ENCODE results near the gene ABL1.
"Not testable (repeated sequence)": the region's sequence is repeated elsewhere in the genome, so short reads cannot be mapped to it uniquely, and the experiment has no call there.

Gene ABL1

DNA sequence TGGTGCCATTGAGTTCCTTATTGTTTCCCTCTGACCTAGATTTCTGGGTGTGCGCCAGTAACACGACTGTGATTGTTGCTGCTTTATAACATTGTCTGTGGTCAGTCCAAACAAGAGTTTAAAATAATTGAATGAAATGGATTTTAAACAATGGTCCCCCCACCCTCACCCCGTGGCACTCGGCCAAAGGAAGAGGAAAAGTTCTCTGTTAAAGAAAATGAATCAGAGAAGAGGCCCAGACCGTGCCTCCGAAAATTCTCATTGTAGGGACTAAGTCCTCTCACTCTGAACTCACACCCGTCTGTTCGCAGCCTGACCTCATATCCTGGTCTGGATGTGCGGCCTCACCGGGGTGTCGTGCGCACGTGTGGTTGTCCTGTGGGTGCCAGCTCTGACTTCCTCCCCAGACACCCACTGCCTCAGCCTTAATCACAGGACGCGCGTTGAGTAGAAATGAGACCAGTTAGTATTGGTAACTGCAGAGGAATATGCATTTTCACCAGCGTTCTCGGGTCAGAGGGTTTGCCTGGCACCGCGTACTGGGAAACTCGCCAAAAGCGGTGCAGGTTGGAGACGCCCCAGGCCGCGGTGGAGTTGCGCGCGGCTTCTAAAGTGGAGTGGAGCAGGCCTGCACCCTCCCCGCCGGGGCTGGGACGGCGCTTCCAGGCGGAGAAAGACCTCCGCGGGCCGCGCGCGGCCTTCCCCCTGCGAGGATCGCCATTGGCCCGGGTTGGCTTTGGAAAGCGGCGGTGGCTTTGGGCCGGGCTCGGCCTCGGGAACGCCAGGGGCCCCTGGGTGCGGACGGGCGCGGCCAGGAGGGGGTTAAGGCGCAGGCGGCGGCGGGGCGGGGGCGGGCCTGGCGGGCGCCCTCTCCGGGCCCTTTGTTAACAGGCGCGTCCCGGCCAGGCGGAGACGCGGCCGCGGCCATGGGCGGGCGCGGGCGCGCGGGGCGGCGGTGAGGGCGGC is at the start of gene ABL1:
Gene ABL1, plus strand, starts transcription at position 884 of the 966 bp plus-strand sequence. CDS start 193 bp downstream, outside the sequence.
- peak; percentile 25 to 54 for DNase-seq (ENCODE audit: extremely low read depth in 1 of 2, low read depth in 1 of 2)

GRCh38 chr9:130785940-130786508 is 49.0 kb upstream of the ABL1 start:
- no peak for DNase-seq (ENCODE audit: extremely low read depth in 1 of 2, low read depth in 1 of 2)

DNA sequence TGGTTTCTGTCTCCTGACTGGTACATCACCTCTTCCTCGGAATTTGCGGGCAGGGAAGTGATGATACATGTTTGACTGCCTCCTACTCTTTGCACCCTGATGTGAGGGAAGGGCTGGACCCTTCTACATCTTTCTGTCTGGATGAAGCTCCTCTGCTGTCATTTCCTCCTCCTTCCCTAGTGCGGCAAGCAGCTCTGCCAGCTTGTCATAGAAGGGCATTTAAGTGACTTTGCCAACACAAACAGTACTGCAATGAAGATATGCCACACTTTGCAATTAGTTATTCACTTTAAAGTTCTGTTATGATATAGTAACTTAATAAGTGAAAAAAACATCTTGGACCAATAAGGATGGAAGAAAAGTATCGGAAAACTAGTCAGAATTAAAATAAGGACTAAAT is 48.5 kb upstream of the ABL1 start:
- no peak for DNase-seq (ENCODE audit: extremely low read depth in 1 of 2, low read depth in 1 of 2)

DNA sequence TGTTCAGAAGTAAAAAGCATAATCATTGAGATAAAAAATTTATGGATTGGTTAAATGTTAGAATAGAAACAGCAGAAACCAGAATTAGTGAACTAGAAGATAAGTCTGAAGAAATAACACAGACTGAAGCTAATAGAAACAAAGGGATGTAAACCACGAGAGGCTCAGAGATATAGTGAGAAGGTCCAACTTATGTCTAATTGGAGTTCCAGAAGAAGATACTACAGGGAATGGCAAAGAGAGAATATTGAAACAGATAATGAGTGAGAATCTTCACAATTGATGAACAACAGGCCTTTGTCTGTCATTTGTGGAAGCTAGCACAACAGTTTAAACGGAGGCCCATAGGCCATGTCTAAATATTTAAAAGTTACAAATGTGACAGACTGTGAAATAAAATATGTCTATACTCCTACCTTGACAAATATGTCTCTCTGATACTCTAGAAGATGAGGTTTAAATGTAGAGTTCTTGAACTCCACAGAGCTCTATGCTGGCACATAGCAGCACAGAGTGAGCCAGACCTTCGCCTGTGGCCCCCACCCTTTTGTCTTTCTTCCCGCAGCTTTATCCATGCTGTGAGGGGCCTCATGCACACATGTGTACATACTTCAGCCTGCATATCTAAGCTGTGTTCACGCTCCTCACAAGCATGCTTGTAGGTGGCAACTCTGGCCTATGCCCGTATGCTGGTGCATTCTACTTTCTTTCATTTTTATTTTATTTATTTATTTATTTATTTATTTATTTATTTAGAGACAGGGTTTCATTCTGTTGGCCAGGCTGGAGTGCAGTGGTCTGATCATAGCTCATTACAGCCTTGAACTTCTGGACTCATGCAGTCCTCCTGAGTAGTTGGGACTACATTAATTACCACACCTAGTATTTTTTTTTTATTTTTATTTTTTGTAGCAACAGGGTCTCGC is 45.0 kb upstream of the ABL1 start:
- DNase-seq (ENCODE audit: extremely low read depth in 1 of 2, low read depth in 1 of 2), result no peak

DNA sequence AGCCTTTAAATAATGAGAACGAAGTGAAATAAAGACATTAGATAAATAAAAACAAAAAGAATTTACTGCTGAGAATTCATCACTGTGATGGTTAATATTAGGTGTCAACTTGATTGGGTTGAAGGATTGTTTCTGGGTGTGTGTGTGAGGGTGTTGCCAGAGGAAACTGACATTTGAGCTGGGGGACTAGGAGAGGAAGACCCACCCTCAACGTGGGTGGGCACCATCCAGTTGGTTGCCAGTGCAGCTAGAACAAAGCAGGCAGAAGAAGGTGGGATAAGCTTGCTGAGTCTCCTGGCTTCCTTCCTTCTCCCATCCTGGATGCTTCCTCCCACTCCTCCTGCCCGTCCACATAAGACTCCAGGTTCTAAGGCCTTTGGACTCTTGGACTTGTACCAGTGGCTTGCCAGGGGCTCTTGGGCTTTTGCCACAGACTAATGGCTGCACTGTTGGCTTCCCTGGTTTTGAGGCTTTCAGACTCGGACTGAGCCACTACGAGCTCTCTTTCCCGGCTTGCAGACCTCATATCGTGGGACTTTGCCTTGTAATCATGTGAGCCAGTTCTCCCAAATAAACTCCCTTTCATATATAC is 43.7 kb upstream of the ABL1 start:
- no peak for DNase-seq (ENCODE audit: extremely low read depth in 1 of 2, low read depth in 1 of 2)

- no peak for DNase-seq (ENCODE audit: extremely low read depth in 1 of 2, low read depth in 1 of 2)
Observed at GRCh38 chr9:130793589-130793988, 41.5 kb upstream of the ABL1 start.

GRCh38 chr9:130794021-130794420 is 41.0 kb upstream of the ABL1 start:
- DNase-seq (ENCODE audit: extremely low read depth in 1 of 2, low read depth in 1 of 2), result not testable (repeated sequence)

GRCh38 chr9:130794423-130794822 is 40.6 kb upstream of the ABL1 start:
- not testable (repeated sequence) for DNase-seq (ENCODE audit: extremely low read depth in 1 of 2, low read depth in 1 of 2)

DNA sequence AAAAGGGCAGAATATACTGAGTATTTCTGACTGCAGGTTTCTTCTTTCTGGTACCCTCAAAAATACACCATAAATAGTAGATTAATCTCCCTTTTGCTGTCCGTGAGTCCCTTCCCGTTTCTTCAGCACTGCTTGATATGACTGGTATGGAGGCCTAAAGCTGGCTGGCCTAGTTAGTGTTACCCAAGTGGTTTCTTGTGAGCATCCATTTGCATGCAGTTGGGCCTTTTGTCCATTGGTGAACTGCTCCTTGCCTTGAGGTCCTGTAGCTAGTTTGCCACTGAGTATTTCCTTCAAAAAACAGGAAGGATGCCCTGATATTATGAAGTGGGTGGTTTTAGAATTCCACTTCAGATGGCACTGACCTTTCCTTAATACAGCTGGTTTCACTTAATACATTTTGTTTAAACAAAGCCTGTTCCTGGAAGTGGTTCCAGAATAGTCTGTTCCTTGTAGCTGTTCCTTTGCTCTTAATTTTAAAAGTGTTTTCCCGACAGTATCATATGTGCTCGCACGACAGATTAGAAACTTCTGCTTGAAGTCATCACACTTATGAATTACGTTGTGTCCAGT is 40.0 kb upstream of the ABL1 start:
- no peak for DNase-seq (ENCODE audit: extremely low read depth in 1 of 2, low read depth in 1 of 2)

DNA sequence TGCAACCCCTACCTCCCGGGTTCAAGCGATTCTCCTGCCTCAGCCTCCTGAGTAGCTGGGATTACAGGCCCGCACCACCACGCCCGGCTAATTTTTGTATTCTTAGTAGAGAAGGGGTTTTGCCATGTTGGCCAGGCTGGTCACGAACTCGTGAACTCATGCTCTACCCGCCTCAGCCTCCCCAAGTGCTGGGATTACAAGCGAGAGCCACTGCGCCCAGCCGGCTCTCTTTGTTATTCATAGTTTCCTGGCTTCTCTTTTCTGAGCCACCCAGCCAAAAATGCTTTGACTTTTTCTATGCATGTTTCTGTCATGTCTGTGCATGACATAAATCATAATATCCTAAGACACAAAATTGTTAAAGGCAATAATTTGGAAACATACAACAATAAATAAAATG is 31.9 kb upstream of the ABL1 start:
- not testable (repeated sequence) for DNase-seq (ENCODE audit: extremely low read depth in 1 of 2, low read depth in 1 of 2)

DNA sequence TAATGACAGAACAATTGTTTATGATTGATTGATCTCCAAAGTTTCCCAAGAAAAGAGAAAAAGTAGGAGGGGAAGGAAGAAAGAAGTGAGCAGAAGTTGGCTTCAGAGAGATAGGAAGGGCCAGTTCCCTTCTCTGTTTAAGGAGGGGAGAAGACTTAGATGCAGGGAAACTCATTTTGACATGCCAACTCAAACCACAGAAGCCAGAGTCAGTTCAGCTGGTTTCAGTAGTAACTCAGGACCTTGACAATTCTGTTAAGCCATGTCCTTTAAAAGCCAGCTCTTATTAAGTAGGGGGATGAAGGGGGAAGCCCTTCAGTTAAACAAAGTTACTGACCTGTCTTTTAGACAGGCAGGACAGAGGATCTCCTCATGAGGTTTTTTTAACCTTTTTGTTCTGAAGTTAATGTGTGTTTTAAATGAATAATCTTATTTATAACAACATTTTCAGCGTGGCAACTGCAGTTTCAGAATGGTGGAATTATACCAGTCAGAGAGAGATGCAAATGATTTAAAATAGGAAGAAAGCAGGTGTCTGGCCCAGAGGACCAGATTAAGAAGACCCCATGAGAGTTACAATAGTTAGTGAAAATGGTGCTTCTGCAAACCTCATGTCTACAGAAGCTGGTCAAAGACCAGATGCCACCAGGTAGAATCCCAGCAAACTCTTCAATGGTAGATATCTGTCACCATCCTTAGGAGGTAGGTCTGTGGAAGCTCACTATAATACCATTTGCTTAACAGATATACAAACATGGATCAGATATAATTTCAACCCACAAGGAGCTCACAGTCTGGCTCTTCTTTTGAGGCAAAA is 29.3 kb upstream of the ABL1 start:
- no peak for DNase-seq (ENCODE audit: extremely low read depth in 1 of 2, low read depth in 1 of 2)

- no peak for DNase-seq (ENCODE audit: extremely low read depth in 1 of 2, low read depth in 1 of 2)
Observed at GRCh38 chr9:130806327-130806716, 28.7 kb upstream of the ABL1 start.

- DNase-seq (ENCODE audit: extremely low read depth in 1 of 2, low read depth in 1 of 2), result no peak
Observed at GRCh38 chr9:130810609-130811136, 24.4 kb upstream of the ABL1 start.

DNA sequence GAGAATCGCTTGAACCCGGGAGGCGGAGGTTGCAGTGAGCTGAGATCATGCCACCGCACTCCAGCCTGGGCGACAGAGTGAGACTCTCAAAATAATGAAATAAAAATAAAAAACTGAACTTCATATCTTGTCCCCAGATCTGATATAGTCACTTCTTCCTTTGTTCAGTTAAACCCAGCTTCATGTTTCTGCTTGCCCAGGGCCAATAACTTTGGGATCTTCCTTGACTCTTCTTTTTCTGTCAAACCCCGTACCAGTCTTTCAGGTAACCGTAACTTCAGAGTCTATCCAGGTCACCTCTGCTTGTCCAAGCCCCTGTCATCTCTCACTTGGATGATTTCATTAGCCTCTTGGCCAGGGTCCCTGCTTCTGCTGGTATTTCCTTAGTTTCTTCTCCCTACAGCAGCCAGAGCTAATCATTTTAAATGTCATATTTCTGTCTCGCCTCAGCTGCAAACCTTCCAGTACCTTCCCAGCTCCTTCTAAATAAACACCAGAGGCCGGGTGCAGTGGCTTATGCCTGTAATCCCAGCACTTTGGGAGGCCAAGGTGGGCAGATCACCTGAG is 19.7 kb upstream of the ABL1 start:
- no peak for DNase-seq (ENCODE audit: extremely low read depth in 1 of 2, low read depth in 1 of 2)

DNA sequence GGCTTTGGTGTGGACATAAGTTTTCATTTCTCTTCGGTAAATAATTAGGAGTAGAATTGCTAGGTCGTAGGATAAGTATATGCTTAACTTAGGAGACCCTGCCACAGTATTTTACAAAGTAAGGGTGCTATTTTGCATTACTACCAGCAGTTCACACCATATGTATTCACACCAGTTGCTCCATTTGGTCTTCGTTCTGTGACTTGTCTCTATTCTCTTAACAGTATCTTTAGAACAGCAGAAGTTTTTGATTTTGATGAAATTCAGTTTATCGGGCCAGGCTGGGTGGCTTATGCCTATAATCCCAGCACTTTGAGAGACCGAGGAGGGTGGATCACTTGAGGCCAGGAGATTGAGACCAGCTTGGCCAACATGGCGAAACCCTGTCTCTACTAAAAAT is 17.1 kb upstream of the ABL1 start:
- DNase-seq (ENCODE audit: extremely low read depth in 1 of 2, low read depth in 1 of 2), result no peak

- no peak for DNase-seq (ENCODE audit: extremely low read depth in 1 of 2, low read depth in 1 of 2)
Observed at GRCh38 chr9:130820135-130820738, 14.8 kb upstream of the ABL1 start.

DNA sequence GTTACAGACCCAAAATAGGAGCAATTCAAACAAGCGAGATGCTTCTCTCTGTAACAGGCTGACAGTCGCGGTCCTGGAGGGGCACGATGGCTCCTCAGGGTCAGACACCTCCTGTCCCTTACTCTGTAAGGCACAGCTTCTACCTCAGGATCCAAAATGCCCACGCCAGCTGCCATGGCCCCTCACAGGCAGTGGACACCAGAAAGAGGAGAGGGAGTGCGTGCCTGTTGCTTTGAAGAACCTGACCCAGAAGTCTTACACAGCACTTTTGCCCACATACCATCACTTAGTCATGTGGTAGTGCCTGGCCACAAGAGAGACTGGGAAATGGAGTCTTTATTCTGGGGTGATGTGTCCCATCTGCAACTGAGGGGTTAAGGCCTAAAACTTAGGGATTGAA is 11.6 kb upstream of the ABL1 start:
- DNase-seq (ENCODE audit: extremely low read depth in 1 of 2, low read depth in 1 of 2), result no peak

DNA sequence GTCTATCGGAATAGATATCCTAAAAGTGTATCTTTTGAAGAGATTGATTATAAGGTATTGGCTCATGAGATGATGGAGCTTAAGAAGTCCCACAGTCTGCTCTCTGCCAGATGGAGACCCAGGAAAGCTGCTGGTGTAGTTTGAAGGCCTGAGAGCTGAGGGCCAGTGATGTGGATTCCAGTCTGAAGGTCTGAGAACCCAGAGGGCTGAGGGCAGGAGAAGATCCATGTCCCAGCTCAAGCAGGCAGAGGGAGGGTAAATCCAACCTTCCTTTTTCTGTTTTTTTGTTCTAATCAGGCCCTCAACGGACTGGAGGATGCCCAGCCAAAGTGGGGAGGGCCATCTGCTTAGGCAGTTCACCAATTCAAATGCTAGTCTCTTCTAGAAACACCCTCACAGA is 11.0 kb upstream of the ABL1 start:
- DNase-seq (ENCODE audit: extremely low read depth in 1 of 2, low read depth in 1 of 2), result no peak

Measured in activated CD8-positive, alpha-beta memory T cell treated with anti-CD3 and anti-CD28 coated beads for 1 hour (primary cell).